Measurements from ENCODE around the gene ZRANB3. TPM values are rescaled to one million over a fixed set of nuclear protein-coding genes. Genes with fewer than 3 reads are reported as not detected.

The ZRANB3 gene
- 13.0 and 14.5 TPM in 2 replicates for total RNA-seq (2022)
- percentile 62 among the genes with signal in this experiment for Bru-seq, nascent RNA
- percentile 53 among the genes with signal in this experiment for BruChase-seq, experiment 1, labeled RNA remaining after a 6-hour chase
- percentile 54 among the genes with signal in this experiment for BruChase-seq, experiment 2, labeled RNA remaining after a 2-hour chase
- long read RNA-seq, partial matches to known transcripts: 0 of 9 reads
- long read RNA-seq, other reads (novel, unspliced or antisense): 9 of 9 reads

- H3K36me3 Mint-ChIP-seq (ENCODE audit: insufficient read depth, unreplicated experiment): peaks cover 5% of the 10 kb centered on the region
- TF ChIP-seq CTCF (IDR thresholded peaks at IDR 0.05; ENCODE audit: unreplicated experiment): no peak
- CTCF ChIA-PET: interaction anchor here (0.7 to 1.5 kb wide), 5 partner anchors 8 to 1748 kb away, joined by 3 to 9 read pairs (median 3); no protein-coding TSS in a partner anchor
- intact Hi-C loops (cut with micrococcal nuclease; ENCODE audit: unreplicated experiment): loop anchor here (2.0 kb wide), 1 partner anchor 56 kb away; no protein-coding TSS in a partner anchor
- no peaks in the 10 kb centered on the region for H3K4me1 Mint-ChIP-seq (ENCODE audit: low read depth, unreplicated experiment)
- DNase-seq: peak; percentile 94
- H3K9me3 Mint-ChIP-seq (ENCODE audit: low read depth, unreplicated experiment): no peaks in the 10 kb centered on the region
- H3K27ac Mint-ChIP-seq (ENCODE audit: unreplicated experiment): peak within 1 kb of the TSS; percentile 63
- TSS peak; percentile 65 for BruUV-seq (replicated peaks)
- H3K27me3 Mint-ChIP-seq (ENCODE audit: unreplicated experiment): no peaks in the 10 kb centered on the region
- H3K4me3 Mint-ChIP-seq (ENCODE audit: low read depth, unreplicated experiment): no peak within 1 kb of the TSS
Observed at GRCh38 chr2:135530313-135531230, at the start of gene ZRANB3. ZRANB3 (minus strand) TSS chr2:135531218.

GRCh38 chr2:135573620-135574019 is 42.6 kb upstream of the ZRANB3 start:
- no peak for TF ChIP-seq CTCF (IDR thresholded peaks at IDR 0.05; ENCODE audit: unreplicated experiment)
- Mint-ChIP-seq H3K27ac (ENCODE audit: unreplicated experiment) (no peak overlapping the region), H3K36me3 (ENCODE audit: insufficient read depth, unreplicated experiment) (peaks cover 11% of the 10 kb centered on the region), H3K27me3 (ENCODE audit: unreplicated experiment) (no peaks in the 10 kb centered on the region), H3K9me3 (ENCODE audit: low read depth, unreplicated experiment) (no peaks in the 10 kb centered on the region), H3K4me1 (ENCODE audit: low read depth, unreplicated experiment) (no peaks in the 10 kb centered on the region), H3K4me3 (ENCODE audit: low read depth, unreplicated experiment) (no peak overlapping the region)
- intact Hi-C loops (cut with micrococcal nuclease; ENCODE audit: unreplicated experiment): no loop called here
- BruUV-seq (replicated peaks): no TSS peak
- CTCF ChIA-PET: no interaction called here
- DNase-seq: no peak

GRCh38 chr2:135570884-135571283 is 39.9 kb upstream of the ZRANB3 start:
- no peak for TF ChIP-seq CTCF (IDR thresholded peaks at IDR 0.05; ENCODE audit: unreplicated experiment)
- CTCF ChIA-PET: no interaction called here
- no peaks in the 10 kb centered on the region for H3K9me3 Mint-ChIP-seq (ENCODE audit: low read depth, unreplicated experiment)

GRCh38 chr2:135563793-135564192 is 32.8 kb upstream of the ZRANB3 start:
- Mint-ChIP-seq H3K36me3 (ENCODE audit: insufficient read depth, unreplicated experiment) (no peaks in the 10 kb centered on the region), H3K9me3 (ENCODE audit: low read depth, unreplicated experiment) (no peaks in the 10 kb centered on the region), H3K4me3 (ENCODE audit: low read depth, unreplicated experiment) (no peak overlapping the region), H3K27ac (ENCODE audit: unreplicated experiment) (no peak overlapping the region), H3K27me3 (ENCODE audit: unreplicated experiment) (no peaks in the 10 kb centered on the region), H3K4me1 (ENCODE audit: low read depth, unreplicated experiment) (peaks cover 9% of the 10 kb centered on the region)
- intact Hi-C loops (cut with micrococcal nuclease; ENCODE audit: unreplicated experiment): no loop called here
- no peak for TF ChIP-seq CTCF (IDR thresholded peaks at IDR 0.05; ENCODE audit: unreplicated experiment)
- DNase-seq: no peak
- no TSS peak for BruUV-seq (replicated peaks)
- CTCF ChIA-PET: no interaction called here

More at GRCh38 chr2:135570884-135571283, 39.9 kb upstream of the ZRANB3 start:
- no peak for DNase-seq
- no peaks in the 10 kb centered on the region for H3K27me3 Mint-ChIP-seq (ENCODE audit: unreplicated experiment)
- BruUV-seq (replicated peaks): no TSS peak
- no peak overlapping the region for H3K4me3 Mint-ChIP-seq (ENCODE audit: low read depth, unreplicated experiment)
- no peaks in the 10 kb centered on the region for H3K4me1 Mint-ChIP-seq (ENCODE audit: low read depth, unreplicated experiment)
- peaks cover 11% of the 10 kb centered on the region for H3K36me3 Mint-ChIP-seq (ENCODE audit: insufficient read depth, unreplicated experiment)
- H3K27ac Mint-ChIP-seq (ENCODE audit: unreplicated experiment): no peak overlapping the region
- intact Hi-C loops (cut with micrococcal nuclease; ENCODE audit: unreplicated experiment): no loop called here

Data from Calu3 (cell line).